Measurements from ENCODE around the gene VPS26A. TPM values are rescaled to one million over a fixed set of nuclear protein-coding genes. Genes with fewer than 3 reads are reported as not detected.

The VPS26A gene
- 41.4 TPM for polyA plus RNA-seq (2013, experiment 1 of 2)
- 41.8 TPM for polyA plus RNA-seq (2013, experiment 2 of 2)

DNA sequence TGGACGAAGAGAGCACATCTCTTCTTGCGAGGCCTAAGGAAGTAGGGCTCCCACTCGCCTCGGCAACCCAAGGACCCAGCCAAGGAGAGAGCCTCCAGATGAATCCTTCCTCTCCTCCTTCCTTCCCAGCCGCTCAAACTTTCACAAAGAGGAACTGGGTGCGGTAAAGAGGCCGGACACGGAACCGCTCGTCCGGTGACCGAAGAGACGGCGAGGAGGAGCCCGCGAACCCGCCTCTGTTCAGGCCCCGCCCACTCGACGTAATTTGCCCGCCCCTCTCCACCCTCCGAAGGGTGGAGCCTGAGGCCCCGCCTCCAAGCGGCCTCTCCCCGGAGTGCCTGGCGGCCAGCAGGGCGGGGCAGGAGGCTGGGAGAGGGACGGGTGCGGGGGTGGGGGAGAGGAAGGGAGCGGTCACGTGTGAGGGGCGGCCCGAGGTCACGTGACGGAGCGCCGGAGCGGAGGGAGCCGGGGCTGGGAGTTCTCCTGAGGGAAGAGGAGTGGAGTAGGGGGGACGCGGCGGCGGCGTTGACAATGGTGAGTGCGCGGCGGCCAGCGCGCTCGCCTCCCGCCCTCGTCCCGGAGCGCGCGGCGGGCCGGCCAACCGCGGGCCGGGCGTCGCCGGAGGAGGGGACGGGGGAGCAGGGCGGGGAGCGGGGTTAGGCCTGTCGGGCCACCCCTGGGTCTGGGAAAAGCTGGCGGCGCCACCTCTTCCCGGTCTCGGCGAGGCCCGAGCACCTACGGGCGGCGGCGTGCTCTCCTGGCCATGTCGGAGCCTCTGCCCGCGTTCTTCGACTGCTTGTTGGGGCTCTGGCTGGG lies at the start of gene VPS26A:
VPS26A (plus strand) TSS at position 432 of the 816 bp plus-strand sequence; CDS start at position 532, 100 bp downstream.
- Histone ChIP-seq H3K9ac (ENCODE audit: low read depth, low read length) (peak within 1 kb of the TSS; percentile 94), H3K27me3 (ENCODE audit: insufficient read depth, low read length) (no peaks in the 10 kb centered on the region), H3K9me3 (ENCODE audit: insufficient read depth, low read depth, low read length) (no peaks in the 10 kb centered on the region), H3K4me1 (ENCODE audit: insufficient read depth, low read length) (peaks cover 10% of the 10 kb centered on the region; the same call in 1 of the 2 replicates), H3K4me3 (ENCODE audit: low read length) (peak within 1 kb of the TSS; percentile 100), H3K36me3 (ENCODE audit: insufficient read depth, low read length) (no peaks in the 10 kb centered on the region), H3K27ac (ENCODE audit: low read depth, low read length) (peak within 1 kb of the TSS; percentile 97)
- WGBS: under 1% methylated on average over 82 of the region's 82 CpGs

DNA sequence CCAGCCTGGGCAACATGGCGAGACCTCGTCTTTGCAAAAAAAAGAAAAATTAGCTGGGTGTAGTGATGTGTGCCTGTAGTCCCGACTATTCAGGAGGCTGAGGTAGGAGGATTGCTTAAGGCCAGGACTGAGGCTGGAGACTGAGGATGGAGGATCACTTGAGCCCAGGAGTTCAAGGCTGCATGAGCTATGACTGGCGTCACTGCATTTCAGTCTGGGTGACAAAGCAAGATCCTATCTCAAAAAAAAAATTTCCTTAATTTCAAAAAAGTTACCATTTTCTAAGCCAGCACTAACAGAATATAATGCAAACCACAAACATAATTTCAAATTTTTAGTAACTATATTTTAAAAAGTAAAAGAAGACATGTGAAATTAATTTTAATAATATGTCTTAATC lies 49.4 kb upstream of the VPS26A start:
- H3K27me3 ChIP-seq (ENCODE audit: insufficient read depth, low read length): no peaks in the 10 kb centered on the region
- no peak overlapping the region for H3K9ac ChIP-seq (ENCODE audit: low read depth, low read length)
- no peaks in the 10 kb centered on the region for H3K9me3 ChIP-seq (ENCODE audit: insufficient read depth, low read depth, low read length)
- H3K36me3 ChIP-seq (ENCODE audit: insufficient read depth, low read length): no peaks in the 10 kb centered on the region
- H3K27ac ChIP-seq (ENCODE audit: low read depth, low read length): no peak overlapping the region
- H3K4me3 ChIP-seq (ENCODE audit: low read length): no peak overlapping the region
- H3K4me1 ChIP-seq (ENCODE audit: insufficient read depth, low read length): no peaks in the 10 kb centered on the region
- 91% methylated on average over 4 of the region's 4 CpGs for WGBS

DNA sequence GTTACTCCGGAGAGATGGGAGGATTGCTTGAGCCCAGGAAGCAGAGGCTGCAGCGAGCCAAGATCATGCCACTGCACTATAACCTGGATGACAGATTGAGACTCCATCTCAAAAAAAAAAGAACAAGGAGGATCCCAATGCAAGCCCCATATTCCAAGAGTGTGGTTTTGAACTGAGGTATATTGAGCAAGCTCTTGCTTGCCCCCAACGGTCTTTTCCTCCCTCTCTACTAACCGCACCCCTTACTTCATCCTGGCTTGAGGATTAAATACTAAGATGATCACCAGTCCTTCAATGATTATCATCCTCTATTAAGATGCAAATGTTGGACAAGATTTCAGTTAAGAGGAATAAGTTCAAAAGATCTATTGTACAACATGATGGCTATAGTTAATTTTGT lies 48.5 kb upstream of the VPS26A start:
- WGBS: 93% methylated on average over 4 of the region's 4 CpGs
- no peaks in the 10 kb centered on the region for H3K36me3 ChIP-seq (ENCODE audit: insufficient read depth, low read length)
- H3K27me3 ChIP-seq (ENCODE audit: insufficient read depth, low read length): no peaks in the 10 kb centered on the region
- H3K27ac ChIP-seq (ENCODE audit: low read depth, low read length): no peak overlapping the region
- no peaks in the 10 kb centered on the region for H3K4me1 ChIP-seq (ENCODE audit: insufficient read depth, low read length)
- H3K4me3 ChIP-seq (ENCODE audit: low read length): no peak overlapping the region
- no peak overlapping the region for H3K9ac ChIP-seq (ENCODE audit: low read depth, low read length)
- H3K9me3 ChIP-seq (ENCODE audit: insufficient read depth, low read depth, low read length): no peaks in the 10 kb centered on the region

DNA sequence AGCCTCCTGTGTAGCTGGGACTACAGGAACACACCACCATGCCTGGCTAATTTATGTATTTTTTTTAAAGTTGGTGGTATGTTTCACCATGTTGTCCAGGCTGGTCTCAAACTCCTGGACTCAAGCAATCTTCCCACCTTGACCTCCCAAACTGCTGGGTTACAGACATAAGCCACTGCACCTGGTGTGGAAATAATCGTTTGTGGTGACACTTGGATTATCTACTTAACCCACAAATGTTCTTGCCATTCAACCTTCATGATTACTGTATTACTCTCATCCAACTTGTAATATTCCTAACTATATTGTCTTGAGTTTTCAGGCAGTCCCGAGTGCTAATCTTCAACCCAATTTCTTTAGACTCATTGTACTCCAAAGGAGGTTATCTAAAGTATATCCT lies 45.7 kb upstream of the VPS26A start:
- Histone ChIP-seq H3K9ac (ENCODE audit: low read depth, low read length) (no peak overlapping the region), H3K4me3 (ENCODE audit: low read length) (no peak overlapping the region), H3K27me3 (ENCODE audit: insufficient read depth, low read length) (no peaks in the 10 kb centered on the region), H3K36me3 (ENCODE audit: insufficient read depth, low read length) (no peaks in the 10 kb centered on the region), H3K9me3 (ENCODE audit: insufficient read depth, low read depth, low read length) (no peaks in the 10 kb centered on the region), H3K27ac (ENCODE audit: low read depth, low read length) (no peak overlapping the region), H3K4me1 (ENCODE audit: insufficient read depth, low read length) (no peaks in the 10 kb centered on the region)
- 93% methylated on average over 2 of the region's 2 CpGs for WGBS

DNA sequence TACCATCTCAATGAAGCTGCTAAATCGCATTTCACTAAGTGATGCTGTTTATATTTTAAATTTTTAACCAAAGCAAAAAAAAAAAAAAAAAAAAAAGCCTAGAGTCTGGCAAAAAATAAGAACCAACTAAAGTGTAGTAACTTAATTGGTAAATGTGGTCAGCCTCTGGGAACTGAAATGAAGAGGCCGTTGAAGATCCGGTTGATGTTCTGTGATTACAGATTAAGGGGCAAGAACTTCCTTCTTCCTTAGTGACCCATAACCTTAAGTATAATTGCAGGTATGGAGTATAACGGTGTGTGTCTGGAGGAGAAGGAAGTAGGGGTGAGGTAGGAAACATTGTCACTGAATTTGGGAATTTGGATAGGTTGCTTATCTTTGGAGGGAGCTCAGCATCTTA lies 43.8 kb upstream of the VPS26A start:
- Histone ChIP-seq H3K36me3 (ENCODE audit: insufficient read depth, low read length) (no peaks in the 10 kb centered on the region), H3K9me3 (ENCODE audit: insufficient read depth, low read depth, low read length) (no peaks in the 10 kb centered on the region), H3K27ac (ENCODE audit: low read depth, low read length) (no peak overlapping the region), H3K27me3 (ENCODE audit: insufficient read depth, low read length) (no peaks in the 10 kb centered on the region), H3K4me1 (ENCODE audit: insufficient read depth, low read length) (no peaks in the 10 kb centered on the region), H3K9ac (ENCODE audit: low read depth, low read length) (no peak overlapping the region), H3K4me3 (ENCODE audit: low read length) (no peak overlapping the region)
- WGBS: 92% methylated on average over 3 of the region's 4 CpGs

DNA sequence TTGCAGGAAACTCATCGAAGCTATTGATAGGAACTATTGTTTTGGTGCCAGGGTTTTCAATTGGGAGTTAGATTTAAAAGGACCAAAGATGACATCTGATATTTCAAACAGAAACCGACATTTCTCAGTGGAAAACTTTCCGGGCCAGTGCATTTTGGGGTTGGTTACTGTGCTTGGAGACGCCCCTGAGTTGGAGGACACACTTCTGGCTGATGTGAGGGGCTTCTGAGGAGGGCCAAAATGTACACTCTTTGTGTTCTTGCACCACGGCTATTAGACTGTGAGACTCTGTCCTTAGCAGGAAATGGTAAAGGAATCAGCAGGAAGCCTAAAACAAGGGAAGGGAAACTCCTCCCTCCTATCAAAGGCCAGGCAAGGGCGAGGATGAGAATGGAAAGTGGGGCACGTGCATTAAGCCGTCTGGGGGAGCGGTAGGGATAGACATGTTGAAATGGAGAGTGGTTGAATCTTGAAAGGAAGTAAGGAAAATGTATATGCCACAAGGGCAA lies 37.9 kb upstream of the VPS26A start:
- no peaks in the 10 kb centered on the region for H3K9me3 ChIP-seq (ENCODE audit: insufficient read depth, low read depth, low read length)
- no peak overlapping the region for H3K4me3 ChIP-seq (ENCODE audit: low read length)
- no peaks in the 10 kb centered on the region for H3K36me3 ChIP-seq (ENCODE audit: insufficient read depth, low read length)
- WGBS: 56% methylated on average over 9 of the region's 9 CpGs
- H3K9ac ChIP-seq (ENCODE audit: low read depth, low read length): no peak overlapping the region
- no peaks in the 10 kb centered on the region for H3K27me3 ChIP-seq (ENCODE audit: insufficient read depth, low read length)
- no peak overlapping the region for H3K27ac ChIP-seq (ENCODE audit: low read depth, low read length)
- H3K4me1 ChIP-seq (ENCODE audit: insufficient read depth, low read length): peaks cover 8% of the 10 kb centered on the region

DNA sequence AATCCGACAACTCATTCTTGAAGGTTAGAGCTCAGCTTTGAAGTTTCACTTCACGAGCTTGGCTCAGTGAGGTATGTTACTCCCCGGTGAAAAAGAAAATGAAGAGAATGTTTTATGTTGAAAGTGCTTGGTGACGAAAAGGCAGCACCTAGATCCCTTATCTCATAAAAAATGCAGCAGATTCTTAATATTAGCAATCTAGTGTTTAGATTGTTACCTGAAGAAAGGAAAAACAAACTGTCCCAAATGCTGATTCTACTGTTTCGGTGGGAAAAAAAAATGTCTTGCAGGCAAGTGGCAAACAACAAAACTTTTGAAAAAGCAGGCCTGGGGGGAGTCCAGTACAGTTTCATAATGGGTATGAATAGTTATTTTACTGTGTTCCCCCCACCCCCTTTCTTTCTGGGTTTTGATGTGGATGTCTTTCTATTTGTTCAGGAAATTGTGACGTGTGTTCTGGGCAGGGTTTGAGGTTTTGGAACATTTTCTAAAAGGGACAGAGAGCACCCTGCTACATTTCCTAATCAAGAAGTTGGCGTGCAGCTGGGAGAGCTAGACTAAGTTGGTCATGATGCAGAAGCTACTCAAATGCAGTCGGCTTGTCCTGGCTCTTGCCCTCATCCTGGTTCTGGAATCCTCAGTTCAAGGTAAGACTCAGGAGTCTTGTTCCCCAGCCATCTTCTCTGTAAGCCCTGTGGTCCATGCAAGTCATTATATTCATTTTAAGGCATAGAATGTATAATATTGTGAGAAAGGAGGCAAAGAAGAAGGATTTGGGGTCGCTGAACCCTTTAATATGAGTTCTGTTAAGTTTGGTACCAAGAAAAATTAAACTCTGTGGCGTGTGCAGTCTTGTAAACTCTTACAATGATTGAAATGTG lies 36.1 kb upstream of the VPS26A start, which contains the start of gene SRGN:
SRGN (plus strand) TSS at position 514 of the 881 bp plus-strand sequence; CDS start at position 569, 55 bp downstream.
- WGBS: 88% methylated on average over 9 of the region's 10 CpGs
- Histone ChIP-seq H3K27me3 (ENCODE audit: insufficient read depth, low read length) (no peaks in the 10 kb centered on the region), H3K9ac (ENCODE audit: low read depth, low read length) (no peak within 1 kb of the TSS), H3K4me3 (ENCODE audit: low read length) (no peak within 1 kb of the TSS), H3K36me3 (ENCODE audit: insufficient read depth, low read length) (no peaks in the 10 kb centered on the region), H3K4me1 (ENCODE audit: insufficient read depth, low read length) (peaks cover 8% of the 10 kb centered on the region), H3K27ac (ENCODE audit: low read depth, low read length) (no peak within 1 kb of the TSS), H3K9me3 (ENCODE audit: insufficient read depth, low read depth, low read length) (no peaks in the 10 kb centered on the region)

DNA sequence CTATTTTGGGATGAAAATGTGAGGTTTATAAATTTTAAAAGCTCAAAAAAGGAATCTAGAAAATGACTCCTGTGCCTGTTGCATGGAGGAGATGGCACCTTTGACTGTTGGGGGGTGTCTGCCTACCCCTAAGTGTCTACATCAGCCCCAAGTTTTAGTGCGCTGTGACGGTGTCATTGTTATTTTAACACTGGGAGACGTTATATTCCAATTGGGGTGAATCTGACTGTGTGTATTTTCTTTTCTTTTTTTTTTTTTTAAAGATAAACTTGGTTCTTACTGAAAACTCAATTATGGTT lies 35.6 kb upstream of the VPS26A start:
- Histone ChIP-seq H3K27ac (ENCODE audit: low read depth, low read length) (no peak overlapping the region), H3K27me3 (ENCODE audit: insufficient read depth, low read length) (no peaks in the 10 kb centered on the region), H3K9me3 (ENCODE audit: insufficient read depth, low read depth, low read length) (no peaks in the 10 kb centered on the region), H3K4me1 (ENCODE audit: insufficient read depth, low read length) (peaks cover 8% of the 10 kb centered on the region), H3K9ac (ENCODE audit: low read depth, low read length) (no peak overlapping the region), H3K36me3 (ENCODE audit: insufficient read depth, low read length) (no peaks in the 10 kb centered on the region), H3K4me3 (ENCODE audit: low read length) (no peak overlapping the region)
- 100% methylated on average over 2 of the region's 3 CpGs for WGBS

DNA sequence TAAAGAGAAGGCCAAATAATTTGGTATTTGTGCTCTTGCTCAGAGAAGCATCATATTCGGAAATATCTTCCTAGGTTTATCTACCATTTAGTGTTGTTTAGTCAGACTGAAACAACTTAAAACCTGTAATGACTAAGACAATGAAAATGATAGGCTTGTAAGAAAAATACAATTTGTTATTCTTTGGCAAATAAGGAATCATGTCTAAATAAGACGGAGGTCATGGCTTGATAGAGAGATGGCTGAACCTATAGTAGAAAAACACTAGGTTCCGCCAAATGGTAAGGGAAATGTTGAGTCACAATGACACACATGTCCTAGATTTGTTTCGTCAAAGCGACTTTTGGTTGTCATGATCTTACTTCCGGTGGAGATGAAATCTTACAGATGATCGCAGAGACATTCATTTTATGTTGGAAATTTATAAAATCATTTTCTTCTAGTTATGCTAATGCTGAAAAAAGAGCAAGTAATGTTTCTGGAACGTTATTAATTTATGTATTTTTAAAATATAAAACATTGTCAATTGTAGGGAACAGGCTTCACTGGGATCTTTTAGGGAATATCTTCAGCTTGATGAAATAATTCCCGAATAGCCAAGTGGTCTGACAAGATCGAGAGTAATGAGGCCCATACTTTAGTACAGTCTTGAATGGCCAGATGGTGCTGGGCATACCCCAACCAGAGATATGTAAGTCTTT lies 35.0 kb upstream of the VPS26A start:
- WGBS: 90% methylated on average over 9 of the region's 10 CpGs

DNA sequence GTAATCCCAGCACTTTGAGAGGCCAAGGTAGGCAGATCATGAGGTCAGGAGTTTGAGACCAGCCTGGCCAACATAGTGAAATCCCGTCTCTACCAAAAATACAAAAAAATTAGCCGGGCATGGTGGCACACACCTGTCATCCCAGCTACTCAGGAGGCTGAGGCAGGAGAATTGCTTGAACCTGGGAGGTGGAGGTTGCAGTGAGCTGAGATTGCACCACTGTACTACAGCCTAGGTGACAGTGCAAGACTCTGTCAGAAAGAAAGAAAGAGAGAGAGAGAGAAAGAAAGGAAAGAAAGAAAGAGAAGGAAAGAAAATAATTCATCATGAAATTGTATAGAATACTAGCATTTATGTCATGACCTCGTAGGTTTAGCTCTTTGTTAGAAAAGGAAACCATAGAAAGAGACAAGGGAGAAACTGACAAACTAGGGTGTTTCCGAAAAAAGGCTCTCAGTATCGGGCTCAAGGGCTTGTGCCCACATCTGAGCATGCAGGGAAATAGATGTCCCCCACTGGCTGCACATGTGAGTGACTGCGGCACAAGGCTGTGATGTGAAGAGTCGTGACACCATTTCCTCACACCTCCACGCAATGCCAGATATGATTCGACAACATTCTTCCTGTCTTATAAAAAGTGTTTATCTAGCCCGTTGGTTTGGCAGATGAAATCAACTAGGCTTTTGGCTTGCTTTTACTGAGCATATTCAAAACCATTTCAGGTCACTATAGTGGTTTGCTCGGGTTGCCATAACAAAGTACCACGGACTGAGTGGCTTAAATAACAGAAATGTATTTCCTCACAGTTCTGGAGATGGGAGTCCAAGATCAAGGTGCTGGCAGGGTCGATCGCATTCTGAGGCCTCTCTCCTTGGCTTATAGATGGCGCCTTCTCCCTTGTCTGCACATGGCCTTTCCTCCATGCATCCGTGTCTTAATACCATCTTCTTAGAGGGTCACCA lies 34.1 kb upstream of the VPS26A start:
- Histone ChIP-seq H3K9me3 (ENCODE audit: insufficient read depth, low read depth, low read length) (no peaks in the 10 kb centered on the region), H3K27ac (ENCODE audit: low read depth, low read length) (no peak overlapping the region), H3K4me3 (ENCODE audit: low read length) (no peak overlapping the region), H3K4me1 (ENCODE audit: insufficient read depth, low read length) (peaks cover 8% of the 10 kb centered on the region), H3K9ac (ENCODE audit: low read depth, low read length) (no peak overlapping the region), H3K27me3 (ENCODE audit: insufficient read depth, low read length) (no peaks in the 10 kb centered on the region), H3K36me3 (ENCODE audit: insufficient read depth, low read length) (no peaks in the 10 kb centered on the region)
- 84% methylated on average over 16 of the region's 16 CpGs for WGBS

More for the DNA sequence above, 35.0 kb upstream of the VPS26A start:
- no peak overlapping the region for H3K4me3 ChIP-seq (ENCODE audit: low read length)
- peaks cover 8% of the 10 kb centered on the region for H3K4me1 ChIP-seq (ENCODE audit: insufficient read depth, low read length)
- H3K27ac ChIP-seq (ENCODE audit: low read depth, low read length): no peak overlapping the region
- H3K27me3 ChIP-seq (ENCODE audit: insufficient read depth, low read length): no peaks in the 10 kb centered on the region
- no peaks in the 10 kb centered on the region for H3K36me3 ChIP-seq (ENCODE audit: insufficient read depth, low read length)
- no peaks in the 10 kb centered on the region for H3K9me3 ChIP-seq (ENCODE audit: insufficient read depth, low read depth, low read length)
- no peak overlapping the region for H3K9ac ChIP-seq (ENCODE audit: low read depth, low read length)
